Panc1 (cell line): ENCODE measurements around the gene DYNC1I1. TPM values are rescaled to one million over a fixed set of nuclear protein-coding genes. Genes with fewer than 3 reads are reported as not detected.

ENCODE experiments used
- ATAC-seq: fragments of 200-7000 bp; cut with Tn5 transposase; 2 replicates; pipeline ENCODE4 v1.9.1; 2020; ENCODE audit warnings: mild to moderate bottlenecking, moderate library complexity
- BruUV-seq: library from RNA; stranded (reverse); fragments of 400-500 nt; replicated peaks from 2 replicates; lab custom pipeline; 2021; lab: Mats Ljungman, UMichigan
- CTCF ChIA-PET: fragments of 300-600 bp; sonication (Branson Sonifier 250); formaldehyde crosslinking; loops from one replicate; lab custom pipeline; 2022; ENCODE audit warnings: antibody characterized with exemption; lab: Charles Lee
- POLR2A ChIA-PET: fragments of 300-600 bp; sonication (Branson Sonifier 250); formaldehyde crosslinking; loops from one replicate; lab custom pipeline; 2022; ENCODE audit warnings: antibody characterized with exemption; lab: Charles Lee
- DNase-seq: peaks from one replicate; pipeline ENCODE4 v3.0.0-alpha.2; 2010; ENCODE audit warnings: low read depth, low spot score
- H3K27ac ChIP-seq: 2 replicates; pipeline ENCODE4 v1.5.1; 2011; ENCODE audit warnings: mild to moderate bottlenecking, low read length, inconsistent platforms
- H3K27me3 ChIP-seq: fragments of 200-500 bp; sonication (Bioruptor generic); 2 replicates; pipeline ENCODE4 v1.6.0; 2014; ENCODE audit warnings: low read length, inconsistent platforms; ENCODE audit not compliant: control insufficient read depth, insufficient read depth
- H3K36me3 ChIP-seq: fragments of 200-500 bp; sonication (Bioruptor generic); 2 replicates; pipeline ENCODE4 v1.5.1; 2014; ENCODE audit warnings: inconsistent platforms, mild to moderate bottlenecking, low read length, moderate library complexity; ENCODE audit not compliant: control insufficient read depth, insufficient read depth
- H3K4me1 ChIP-seq: 2 replicates; pipeline ENCODE4 v1.5.1; 2011; ENCODE audit warnings: inconsistent platforms, mild to moderate bottlenecking, low read length, moderate library complexity; ENCODE audit not compliant: control insufficient read depth, insufficient read depth
- H3K4me3 ChIP-seq, 2 experiments: 2 replicates each; pipeline ENCODE4 v1.5.1; 2011 to 2012; ENCODE audit warnings: low read depth in 2 of 2, low read length in 2 of 2, mild to moderate bottlenecking in 2 of 2, inconsistent platforms in 1 of 2, moderate library complexity in 1 of 2
- H3K9me3 ChIP-seq: fragments of 200-500 bp; sonication (Bioruptor generic); 2 replicates; pipeline ENCODE4 v1.5.1; 2014; ENCODE audit warnings: low read depth, mild to moderate bottlenecking, inconsistent platforms, low read length, moderate library complexity; ENCODE audit not compliant: control insufficient read depth, insufficient read depth
- CTCF ChIP-seq: fragments of 450-650 bp; IDR thresholded peaks from 2 replicates; pipeline ENCODE4 v1.5.1; 2017; ENCODE audit warnings: mild to moderate bottlenecking
- POLR2AphosphoS5 ChIP-seq: IDR thresholded peaks from 2 replicates; pipeline ENCODE4 v1.6.1; 2012; ENCODE audit warnings: mild to moderate bottlenecking, low read depth, low read length, moderate library complexity
- REST ChIP-seq, 2 experiments: IDR thresholded peaks; 2 replicates each; pipeline ENCODE4 v1.6.1; 2011 to 2012; ENCODE audit warnings: low read depth in 2 of 2, control low read depth in 1 of 2, low read length in 1 of 2, mild to moderate bottlenecking in 1 of 2, moderate library complexity in 1 of 2; ENCODE audit not compliant: insufficient read depth in 1 of 2
- SIN3A ChIP-seq: IDR thresholded peaks from 2 replicates; pipeline ENCODE4 v1.6.1; 2012; ENCODE audit warnings: low read depth, mild to moderate bottlenecking, low read length, moderate library complexity, borderline replicate concordance; ENCODE audit not compliant: insufficient read depth
- TCF7L2 ChIP-seq: IDR thresholded peaks from 2 replicates; pipeline ENCODE4 v1.6.1; 2011; ENCODE audit warnings: mild to moderate bottlenecking, low read depth, low read length, inconsistent platforms
- in situ Hi-C: cut with HindIII; loops from 2 replicates; pipeline ENCODE4 v1.10.0; 2016; ENCODE audit warnings: low sequenced_read_pairs, low pct_unique_long_range_greater_than_20kb
- intact Hi-C: fragments of 100-400 bp; cut with micrococcal nuclease; formaldehyde crosslinking; loops from one replicate; pipeline ENCODE4 v1.10.0; 2022; ENCODE audit not compliant: unreplicated experiment
- total RNA-seq: library from RNA; stranded (reverse); gene quantifications from one replicate; pipeline ENCODE4 v1.2.1, GENCODE V29; 2021; ENCODE audit not compliant: unreplicated experiment

Gene DYNC1I1
- total RNA-seq, 1 experiment from 2014 or later: 0.13 TPM

- Histone ChIP-seq H3K4me1 (no peaks in the 10 kb centered on the region), H3K9me3 (no peaks in the 10 kb centered on the region), H3K27ac (no peak overlapping the region), H3K4me3 (no peak overlapping the region), H3K36me3 (no peaks in the 10 kb centered on the region), H3K27me3 (no peaks in the 10 kb centered on the region)
- DNase-seq (no peak), ATAC-seq (no peak)
- POLR2A ChIA-PET: no interaction called here
- in situ Hi-C loops (no loop called here), intact Hi-C loops (no loop called here)
- CTCF ChIA-PET: no interaction called here
- BruUV-seq: no TSS peak
- no peak for TF ChIP-seq REST (IDR thresholded peaks at IDR 0.05; ENCODE audit: insufficient read depth in 1 of 2, low read depth in 2 of 2, low read length in 1 of 2)
- TF ChIP-seq TCF7L2: no peak
- no peak for TF ChIP-seq SIN3A
- no peak for TF ChIP-seq CTCF
- TF ChIP-seq POLR2AphosphoS5: no peak
Measured at GRCh38 chr7:96111405-96111804, 339.1 kb downstream of the DYNC1I1 start.

- DNase-seq (no peak), ATAC-seq (no peak)
- CTCF ChIA-PET: no interaction called here
- Histone ChIP-seq H3K4me3 (no peak overlapping the region), H3K4me1 (no peaks in the 10 kb centered on the region), H3K9me3 (no peaks in the 10 kb centered on the region), H3K27me3 (no peaks in the 10 kb centered on the region), H3K36me3 (no peaks in the 10 kb centered on the region), H3K27ac (no peak overlapping the region)
- TF ChIP-seq TCF7L2 (no peak), SIN3A (no peak), REST (IDR thresholded peaks at IDR 0.05; ENCODE audit: insufficient read depth in 1 of 2, low read depth in 2 of 2, low read length in 1 of 2) (no peak), CTCF (no peak), POLR2AphosphoS5 (no peak)
- POLR2A ChIA-PET: no interaction called here
- BruUV-seq: no TSS peak
- intact Hi-C loops (no loop called here), in situ Hi-C loops (no loop called here)
Measured at GRCh38 chr7:96114190-96114589, 341.8 kb downstream of the DYNC1I1 start.
